Suprapubic skin (tissue), 4 donors: ENCODE data around the gene DCLRE1A.
A peak's percentile ranks its signal among the peaks of the same experiment; 100 is the strongest.

ENCODE experiments used
- CTCF ChIP-seq, 2 donors: fragments of 200-600 bp in 1 of 2; fragments of 450-650 bp in 1 of 2; sonication (generic) in 1 of 2; IDR thresholded peaks; one replicate each; pipeline ENCODE4 v1.5.1; 2016 to 2019; ENCODE audit warnings: antibody characterized with exemption in 2 of 2, mild to moderate bottlenecking in 1 of 2, moderate library complexity in 1 of 2
- POLR2A ChIP-seq, 2 donors: fragments of 450-650 bp; IDR thresholded peaks; one replicate each; pipeline ENCODE4 v1.6.1; 2017; ENCODE audit warnings: antibody characterized with exemption in 2 of 2, mild to moderate bottlenecking in 2 of 2, moderate library complexity in 2 of 2
- POLR2AphosphoS5 ChIP-seq, 3 donors: sonication (generic); formaldehyde crosslinking; IDR thresholded peaks; one replicate each; pipeline ENCODE4 v1.6.1; 2017; ENCODE audit warnings: antibody characterized with exemption in 3 of 3

DNA sequence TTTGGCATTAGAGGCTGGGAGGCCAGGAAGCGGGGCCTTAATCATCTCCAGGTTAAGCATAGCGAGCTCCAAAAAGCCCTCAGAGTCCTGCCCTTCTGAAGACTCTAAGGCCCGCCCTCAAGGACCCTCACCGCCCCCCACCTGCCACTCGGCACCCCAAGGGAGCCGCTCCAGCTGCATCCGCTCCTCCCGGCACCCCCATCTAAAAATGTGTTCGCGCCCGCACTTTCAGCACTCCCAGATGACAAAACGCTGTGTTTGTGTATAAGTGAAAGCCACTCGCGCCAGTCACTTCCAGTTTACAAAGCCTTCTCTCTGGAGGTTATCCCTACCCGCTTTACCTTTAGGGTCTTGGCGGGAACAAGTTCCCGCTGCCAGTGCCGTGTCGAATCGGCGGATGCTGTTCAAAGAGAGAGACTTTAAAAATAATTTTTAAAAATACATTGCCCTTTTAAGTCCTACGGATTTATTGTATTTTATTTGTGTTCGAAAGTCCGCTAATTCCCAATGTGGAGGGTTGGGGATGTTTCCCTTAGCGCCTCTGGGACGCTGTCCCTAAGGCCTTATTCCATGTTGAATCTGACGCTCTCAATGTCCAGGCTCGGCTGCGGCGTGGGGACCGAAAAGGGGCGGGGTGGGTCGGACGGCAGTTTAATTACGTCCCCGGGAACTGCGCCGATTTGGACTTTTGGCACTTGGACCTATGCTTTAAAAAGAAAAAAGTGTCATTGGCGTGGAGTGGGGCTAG is at the start of gene DCLRE1A, which contains the start of gene NHLRC2:
- TF ChIP-seq POLR2A (IDR thresholded peaks at IDR 0.05): peak in 1 of 2 donors; percentile 20
- TF ChIP-seq POLR2AphosphoS5 (IDR thresholded peaks at IDR 0.05): no peak
- no peak for TF ChIP-seq CTCF (IDR thresholded peaks at IDR 0.05)
